ENCODE data around the gene SPATS2. TPM values are rescaled to one million over a fixed set of nuclear protein-coding genes. Genes with fewer than 3 reads are reported as not detected.
A peak's percentile ranks its signal among the peaks of the same experiment; 100 is the strongest.

Gene SPATS2
- total and polyA plus RNA-seq, 10 of the 15 experiments (the other 5 are each of a cell fraction or from before 2014, with no cell fraction given) = 9.0 to 54.2 (median 27.5) TPM

DNA sequence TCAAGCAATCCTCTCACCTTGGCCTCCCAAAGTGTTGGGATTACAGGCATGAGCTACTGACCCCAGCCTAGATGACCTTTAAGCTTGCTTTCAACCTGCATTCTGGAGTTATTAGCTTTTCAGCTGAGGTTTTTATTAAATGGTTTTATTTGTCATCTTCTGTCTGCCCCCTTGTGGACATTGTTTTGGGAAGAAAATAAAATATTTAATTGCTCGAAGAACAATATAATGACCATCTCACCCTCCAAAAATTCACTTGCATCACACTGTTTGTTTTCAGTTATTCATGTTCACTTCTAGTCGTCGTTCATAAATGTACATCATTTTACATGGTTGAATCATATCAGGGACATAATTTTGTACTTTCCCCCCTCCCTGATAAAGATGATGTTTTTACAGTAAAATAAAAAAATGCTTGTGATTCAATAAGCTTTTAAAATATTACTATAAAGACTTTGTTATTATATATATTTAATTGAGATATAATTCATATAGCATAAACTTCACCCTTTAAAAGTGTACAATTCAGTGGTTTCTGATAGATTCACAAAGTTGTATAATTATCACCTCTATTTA, 10.1 kb upstream of the SPATS2 start:
- ChIA-PET CTCF (interaction anchor here (0.7 to 18.7 kb wide), 43 partner anchors 8 to 384 kb away, joined by 3 to 712 read pairs (median 10); partner anchors contain the start of genes DNAJC22, MCRS1, PRPF40B and SPATS2), POLR2A (interaction anchor here (0.6 to 0.7 kb wide), 3 partner anchors 12 to 403 kb away, joined by 3 to 4 read pairs (median 3); no protein-coding TSS in a partner anchor), RAD21 (ENCODE audit: unreplicated experiment) (interaction anchor here (0.9 to 6.6 kb wide), 27 partner anchors 7 to 266 kb away, joined by 3 to 258 read pairs (median 10); partner anchors contain the start of genes DNAJC22, PRPF40B, SPATS2 and TROAP), SMC1A (ENCODE audit: uncharacterized antibody, unreplicated experiment) (interaction anchor here (0.6 to 25.7 kb wide), 22 partner anchors 9 to 269 kb away, joined by 3 to 740 read pairs (median 10); partner anchors contain the start of genes DNAJC22 and SPATS2)
- 0% methylated on average over 3 of the region's 3 CpGs for WGBS (ENCODE audit: insufficient coverage, insufficient replicate concordance, low lambda C conversion rate, missing lambda C conversion rate)
- Histone ChIP-seq H4K20me1 (ENCODE audit: control insufficient read depth, insufficient read depth) (no peaks in the 10 kb centered on the region), H3K4me1 (ENCODE audit: control insufficient read depth, insufficient read depth, low read length) (no peaks in the 10 kb centered on the region), H3K4me2 (ENCODE audit: control insufficient read depth, insufficient read depth) (no peak overlapping the region), H3K27me3 (replicated peaks in 1 of 2; ENCODE audit: control insufficient read depth in 2 of 2, insufficient read depth in 2 of 2, low read length in 1 of 2) (0 out of 4 replicates have a peak, but pooled peaks cover 0 to 1% of the 10 kb centered on the region in 2 experiments), H3K4me3 (no peak overlapping the region), H3K9me3 (replicated peaks; ENCODE audit: control insufficient read depth, insufficient read depth, low read length) (no peaks in the 10 kb centered on the region), H3K9ac (ENCODE audit: control insufficient read depth, insufficient read depth, low read length) (no peak overlapping the region), H3K36me3 (ENCODE audit: control insufficient read depth in 2 of 2, insufficient read depth in 2 of 2, low read length in 1 of 2) (no peaks in the 10 kb centered on the region), H2AFZ (ENCODE audit: control insufficient read depth, low read depth, low read length) (no peak overlapping the region), H3K79me2 (ENCODE audit: control insufficient read depth, insufficient read depth, low read length) (no peaks in the 10 kb centered on the region), H3K27ac (ENCODE audit: control insufficient read depth, insufficient read depth) (no peak overlapping the region)
- DNase-seq (ENCODE audit: low read depth, low spot score) = no peak
- in situ Hi-C loops (cut with MboI) (no loop called here), intact Hi-C loops (cut with micrococcal nuclease; ENCODE audit: unreplicated experiment) (loop anchor here (1.0 kb wide), 1 partner anchor 69 kb away; no protein-coding TSS in a partner anchor)
- FAIRE-seq = no peak
- no peak for TF ChIP-seq NR2C2 (IDR thresholded peaks at IDR 0.05; ENCODE audit: borderline replicate concordance, control insufficient read depth, insufficient read length, low read depth)
- 0 out of 2 replicates have a peak, but pooled peaks have one; percentile 6 for TF ChIP-seq RAD21 (IDR thresholded peaks at IDR 0.05; ENCODE audit: insufficient read depth, low read depth, low read length)
- no peak for TF ChIP-seq KDM1A (IDR thresholded peaks at IDR 0.05; ENCODE audit: borderline replicate concordance)
- TF ChIP-seq FOXM1 (IDR thresholded peaks at IDR 0.05; ENCODE audit: low read depth, low read length) = no peak
- no peak for TF ChIP-seq HDAC2 (IDR thresholded peaks at IDR 0.05)
- TF ChIP-seq KAT2A (conservative IDR thresholded peaks at IDR 0.05; ENCODE audit: control insufficient read depth, low read depth, low read length) = no peak
- TF ChIP-seq BACH1 (IDR thresholded peaks at IDR 0.05; ENCODE audit: borderline replicate concordance) = no peak
- TF ChIP-seq HDAC6 (IDR thresholded peaks at IDR 0.05; ENCODE audit: unreplicated experiment) = no peak
- no peak for TF ChIP-seq TCF12 (IDR thresholded peaks at IDR 0.05; ENCODE audit: low read depth, low read length)
- no peak for TF ChIP-seq CBX3 (IDR thresholded peaks at IDR 0.05; ENCODE audit: borderline replicate concordance, low read depth)
- TF ChIP-seq, protein P1, sequence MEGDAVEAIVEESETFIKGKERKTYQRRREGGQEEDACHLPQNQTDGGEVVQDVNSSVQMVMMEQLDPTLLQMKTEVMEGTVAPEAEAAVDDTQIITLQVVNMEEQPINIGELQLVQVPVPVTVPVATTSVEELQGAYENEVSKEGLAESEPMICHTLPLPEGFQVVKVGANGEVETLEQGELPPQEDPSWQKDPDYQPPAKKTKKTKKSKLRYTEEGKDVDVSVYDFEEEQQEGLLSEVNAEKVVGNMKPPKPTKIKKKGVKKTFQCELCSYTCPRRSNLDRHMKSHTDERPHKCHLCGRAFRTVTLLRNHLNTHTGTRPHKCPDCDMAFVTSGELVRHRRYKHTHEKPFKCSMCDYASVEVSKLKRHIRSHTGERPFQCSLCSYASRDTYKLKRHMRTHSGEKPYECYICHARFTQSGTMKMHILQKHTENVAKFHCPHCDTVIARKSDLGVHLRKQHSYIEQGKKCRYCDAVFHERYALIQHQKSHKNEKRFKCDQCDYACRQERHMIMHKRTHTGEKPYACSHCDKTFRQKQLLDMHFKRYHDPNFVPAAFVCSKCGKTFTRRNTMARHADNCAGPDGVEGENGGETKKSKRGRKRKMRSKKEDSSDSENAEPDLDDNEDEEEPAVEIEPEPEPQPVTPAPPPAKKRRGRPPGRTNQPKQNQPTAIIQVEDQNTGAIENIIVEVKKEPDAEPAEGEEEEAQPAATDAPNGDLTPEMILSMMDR (IDR thresholded peaks at IDR 0.05 in 2 of 3, conservative IDR thresholded peaks at IDR 0.05 in 1 of 3; ENCODE audit: control insufficient read depth in 2 of 3, extremely low read depth in 1 of 3, insufficient read depth in 1 of 3, low read depth in 3 of 3, low read length in 3 of 3) = peak; percentile 29 to 47 (median 30); a peak in 4 of 6 replicates
- no peak for TF ChIP-seq SIN3A (IDR thresholded peaks at IDR 0.05; ENCODE audit: low read depth, low read length)
- no peak for TF ChIP-seq RELA (IDR thresholded peaks at IDR 0.05; ENCODE audit: borderline replicate concordance, partially characterized antibody)
- TF ChIP-seq, protein P2, sequence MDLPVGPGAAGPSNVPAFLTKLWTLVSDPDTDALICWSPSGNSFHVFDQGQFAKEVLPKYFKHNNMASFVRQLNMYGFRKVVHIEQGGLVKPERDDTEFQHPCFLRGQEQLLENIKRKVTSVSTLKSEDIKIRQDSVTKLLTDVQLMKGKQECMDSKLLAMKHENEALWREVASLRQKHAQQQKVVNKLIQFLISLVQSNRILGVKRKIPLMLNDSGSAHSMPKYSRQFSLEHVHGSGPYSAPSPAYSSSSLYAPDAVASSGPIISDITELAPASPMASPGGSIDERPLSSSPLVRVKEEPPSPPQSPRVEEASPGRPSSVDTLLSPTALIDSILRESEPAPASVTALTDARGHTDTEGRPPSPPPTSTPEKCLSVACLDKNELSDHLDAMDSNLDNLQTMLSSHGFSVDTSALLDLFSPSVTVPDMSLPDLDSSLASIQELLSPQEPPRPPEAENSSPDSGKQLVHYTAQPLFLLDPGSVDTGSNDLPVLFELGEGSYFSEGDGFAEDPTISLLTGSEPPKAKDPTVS (IDR thresholded peaks at IDR 0.05; ENCODE audit: low read depth, low read length) = no peak
- TF ChIP-seq, protein P3, sequence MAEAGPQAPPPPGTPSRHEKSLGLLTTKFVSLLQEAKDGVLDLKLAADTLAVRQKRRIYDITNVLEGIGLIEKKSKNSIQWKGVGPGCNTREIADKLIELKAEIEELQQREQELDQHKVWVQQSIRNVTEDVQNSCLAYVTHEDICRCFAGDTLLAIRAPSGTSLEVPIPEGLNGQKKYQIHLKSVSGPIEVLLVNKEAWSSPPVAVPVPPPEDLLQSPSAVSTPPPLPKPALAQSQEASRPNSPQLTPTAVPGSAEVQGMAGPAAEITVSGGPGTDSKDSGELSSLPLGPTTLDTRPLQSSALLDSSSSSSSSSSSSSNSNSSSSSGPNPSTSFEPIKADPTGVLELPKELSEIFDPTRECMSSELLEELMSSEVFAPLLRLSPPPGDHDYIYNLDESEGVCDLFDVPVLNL (IDR thresholded peaks at IDR 0.05; ENCODE audit: low read depth, low read length) = no peak
- no peak for TF ChIP-seq NR2C1 (IDR thresholded peaks at IDR 0.05)
- TF ChIP-seq ZNF207 (IDR thresholded peaks at IDR 0.05; ENCODE audit: borderline replicate concordance) = no peak
- BruUV-seq (replicated peaks) = no TSS peak
- no peak for ATAC-seq
